Measurements from ENCODE around the gene TEKT2.
A peak's percentile ranks its signal among the peaks of the same experiment; 100 is the strongest.

Gene TEKT2

DNA sequence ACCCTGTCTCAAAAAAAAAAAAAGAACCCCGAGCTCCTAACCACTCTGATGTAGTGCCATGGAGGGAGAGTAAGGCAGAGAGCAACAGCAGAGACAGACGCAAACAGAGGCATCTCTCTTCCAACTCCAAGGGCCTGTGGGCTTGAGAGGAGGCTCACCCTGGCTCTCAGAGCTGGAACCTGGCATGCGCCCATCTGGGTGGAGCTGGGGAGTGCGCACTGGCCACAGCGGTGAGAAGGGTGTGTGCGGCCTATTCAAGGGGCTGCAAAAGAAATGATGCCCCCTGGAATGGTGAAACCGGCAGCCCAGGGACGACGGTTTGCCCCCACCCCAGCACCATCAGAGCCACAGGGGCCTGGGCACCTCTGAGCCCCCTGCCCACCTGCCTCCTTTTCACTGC is 23.5 kb downstream of the TEKT2 start:
- DNase-seq, result no peak

DNA sequence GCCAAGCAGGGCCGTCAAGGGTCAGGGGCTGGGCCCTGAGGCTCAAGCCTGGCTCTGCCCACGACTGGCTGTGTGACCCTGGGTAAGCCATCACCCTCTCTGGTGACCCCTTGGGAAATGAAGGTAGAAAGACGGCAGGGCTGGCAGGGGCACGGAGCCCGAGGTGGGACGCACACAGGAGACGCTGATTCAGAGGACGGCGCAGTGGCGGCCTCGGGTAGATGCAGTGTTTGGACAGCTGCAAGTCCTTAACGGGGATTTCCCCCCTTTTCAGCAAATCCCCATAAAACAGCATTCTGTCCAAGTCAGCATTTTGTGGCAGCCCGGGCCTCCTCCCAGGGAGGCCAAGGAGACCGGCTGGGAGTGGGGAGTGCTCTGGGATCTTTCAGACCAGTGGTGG is 24.4 kb downstream of the TEKT2 start:
- peak; percentile 75 for DNase-seq

GRCh38 chr1:36109041-36109679 is 25.3 kb downstream of the TEKT2 start:
- peak; percentile 87 for DNase-seq

DNA sequence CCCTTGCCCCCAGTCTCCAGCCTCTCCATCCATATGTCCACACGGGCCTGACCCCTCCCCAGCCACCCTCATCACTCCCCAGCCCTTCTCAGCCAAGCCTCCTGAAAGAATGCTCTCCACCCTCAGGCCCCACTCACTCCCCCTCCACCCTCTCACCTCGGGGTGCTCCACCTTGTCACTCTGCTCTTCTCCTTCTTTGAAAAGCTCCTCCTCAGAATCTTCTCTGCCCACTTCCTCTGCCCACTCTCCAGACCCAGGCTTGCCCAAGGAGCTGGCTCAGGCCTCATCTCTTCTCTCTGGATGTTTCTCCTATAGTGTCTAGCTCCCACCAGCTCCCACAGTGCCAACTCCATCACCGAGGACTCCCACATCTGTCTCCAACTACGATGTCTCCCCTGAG is 27.3 kb downstream of the TEKT2 start:
- no peak for DNase-seq

DNA sequence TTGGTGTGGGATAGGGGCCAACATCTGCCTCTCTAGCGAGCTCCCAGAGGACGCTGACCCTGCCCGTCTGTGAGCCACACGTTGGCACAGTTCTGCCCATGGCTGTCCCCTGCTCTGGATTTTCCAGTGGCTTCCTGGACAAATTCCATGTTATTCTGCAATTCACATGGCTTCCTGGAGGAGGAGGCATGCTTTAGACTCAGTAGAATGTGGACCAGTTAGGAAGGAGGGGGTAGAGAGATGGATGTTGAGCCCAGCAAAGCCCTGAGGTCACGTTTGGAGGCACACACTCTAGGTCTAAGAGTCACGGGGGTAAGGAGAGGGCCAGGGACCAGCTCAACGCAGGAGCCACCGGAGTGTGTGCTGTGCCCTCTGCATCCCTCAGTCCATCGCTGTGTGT is 28.9 kb downstream of the TEKT2 start:
- DNase-seq, result no peak

DNA sequence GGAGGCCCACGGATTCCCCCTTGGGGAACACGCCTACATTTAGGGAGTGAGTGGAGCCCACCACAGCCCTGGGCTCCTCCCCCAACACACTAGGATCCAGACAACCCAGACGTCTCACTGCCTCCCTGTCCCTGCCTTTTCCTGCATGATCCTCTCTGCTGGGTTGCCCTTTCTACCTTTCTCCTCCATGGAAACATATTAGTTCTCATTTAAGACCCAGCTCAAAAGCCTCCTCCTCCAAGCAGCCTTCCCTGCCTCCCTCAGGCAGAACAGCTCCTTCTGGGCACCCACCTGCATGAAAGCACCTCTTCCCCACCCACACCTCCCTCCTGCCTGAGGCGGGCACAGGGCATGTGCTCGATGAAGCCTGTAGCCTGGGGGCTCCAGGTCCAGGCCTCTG is 30.5 kb downstream of the TEKT2 start:
- DNase-seq, result no peak

GRCh38 chr1:36115200-36115669 is 31.3 kb downstream of the TEKT2 start:
- peak; percentile 83 for DNase-seq

DNA sequence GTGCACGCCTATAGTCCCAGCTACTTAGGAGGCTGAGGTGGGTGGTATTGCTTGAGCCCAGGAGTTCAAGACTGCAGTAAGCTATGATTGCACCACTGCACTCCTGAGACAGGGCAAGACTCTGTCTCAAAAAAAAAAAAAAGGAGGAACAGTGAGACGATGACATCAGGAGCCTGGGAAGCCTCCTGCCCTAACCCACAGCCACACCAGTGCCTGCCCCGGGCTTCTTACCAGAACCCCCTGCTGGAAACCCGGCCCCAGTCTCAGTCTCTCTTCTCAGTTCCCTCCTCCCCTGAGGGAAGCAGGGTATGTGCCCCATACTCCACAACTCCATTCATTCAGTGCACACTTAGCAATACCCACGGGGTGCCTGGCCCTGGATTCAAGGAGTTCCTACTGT is 32.0 kb downstream of the TEKT2 start:
- DNase-seq, result peak; percentile 51

DNA sequence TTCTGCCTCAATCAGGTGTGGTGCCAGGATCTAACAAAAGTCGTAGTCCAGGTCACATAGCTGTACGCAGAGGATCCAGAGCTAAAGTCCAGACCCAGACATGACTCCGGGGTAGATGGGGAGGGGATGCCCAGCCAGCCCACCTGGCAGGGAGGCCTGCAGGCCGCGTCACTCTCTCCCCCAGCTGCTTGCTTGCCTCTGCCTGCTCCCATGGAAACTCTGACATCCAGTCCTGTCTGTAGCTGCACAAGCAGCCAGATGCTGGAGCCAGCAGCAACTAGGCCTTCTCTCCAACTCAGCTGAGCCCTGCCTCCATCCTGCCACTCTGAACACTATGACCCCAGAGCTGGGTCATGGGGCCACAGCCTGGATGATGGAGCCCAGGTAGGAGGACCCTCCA is 33.0 kb downstream of the TEKT2 start:
- DNase-seq, result no peak

- no peak for DNase-seq
Measured at GRCh38 chr1:36118447-36119204, 34.7 kb downstream of the TEKT2 start.

DNA sequence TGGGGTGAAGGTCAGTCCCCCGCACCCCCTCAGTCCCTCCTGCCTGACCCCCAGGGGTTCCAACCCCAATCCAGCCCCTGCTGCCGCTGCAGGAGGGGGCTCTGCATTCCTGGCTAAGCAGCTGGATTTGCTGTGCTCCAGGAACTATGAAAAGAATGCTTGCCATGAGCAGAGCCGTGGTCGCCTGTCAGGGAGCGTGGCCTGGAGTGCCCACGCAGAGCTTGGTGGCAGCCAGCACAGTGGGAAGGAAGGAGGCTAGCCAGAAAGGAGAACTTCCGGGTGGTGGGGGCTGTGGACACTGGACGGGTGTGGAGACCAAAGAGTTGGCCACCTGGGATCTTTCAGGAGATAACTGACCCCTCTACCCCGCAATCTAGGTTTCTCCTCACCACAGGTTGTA is 35.6 kb downstream of the TEKT2 start:
- DNase-seq, result peak; percentile 26

DNA sequence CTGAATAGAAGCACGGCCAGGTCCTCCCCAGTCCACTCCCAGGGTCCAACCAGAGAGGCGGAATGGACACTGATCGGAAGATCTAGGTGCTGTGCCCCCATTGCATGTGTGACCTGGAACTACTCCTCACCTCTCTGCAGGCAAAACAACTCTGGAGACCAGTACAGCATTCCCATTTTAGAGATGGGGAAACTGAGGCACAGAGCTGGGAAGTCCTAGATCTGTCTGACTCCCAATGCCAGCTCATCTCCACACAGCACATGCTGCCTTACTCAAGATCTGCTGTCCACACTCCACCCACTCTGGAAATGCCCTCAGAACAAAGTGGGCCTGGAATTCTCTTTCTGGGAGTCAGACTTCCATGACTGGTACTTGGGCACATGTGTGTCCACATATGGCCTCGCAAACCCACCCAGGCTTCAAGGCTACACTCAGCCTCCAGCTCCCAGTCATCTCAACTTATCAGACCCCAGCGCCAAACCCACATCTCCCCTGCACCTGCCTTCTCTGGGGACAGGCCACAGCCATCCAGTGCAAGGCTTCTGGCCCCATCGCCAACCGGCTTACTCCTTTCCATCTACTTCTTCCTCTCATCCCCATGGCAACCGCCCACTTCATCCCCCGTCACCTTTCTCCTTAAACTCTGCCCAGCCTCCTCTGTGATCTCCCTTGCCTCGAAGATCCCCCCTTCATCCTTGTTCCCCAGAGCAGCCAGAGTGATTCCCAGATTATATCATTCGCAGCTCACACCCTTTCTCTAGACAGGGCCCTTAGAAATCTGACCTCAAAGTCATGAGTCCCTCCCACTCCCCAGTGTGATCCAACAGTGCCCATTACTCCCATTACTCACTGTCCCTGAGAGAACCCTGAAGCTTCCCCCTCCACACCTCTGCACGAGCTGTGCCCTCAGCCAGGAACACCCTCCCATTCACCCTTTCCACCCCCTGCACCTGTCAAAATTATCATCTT is 38.5 kb downstream of the TEKT2 start:
- no peak for DNase-seq

- DNase-seq, result peak; percentile 40
Measured at GRCh38 chr1:36123356-36123755, 39.5 kb downstream of the TEKT2 start.

GRCh38 chr1:36124404-36125128 is 40.7 kb downstream of the TEKT2 start:
- DNase-seq, result no peak

DNA sequence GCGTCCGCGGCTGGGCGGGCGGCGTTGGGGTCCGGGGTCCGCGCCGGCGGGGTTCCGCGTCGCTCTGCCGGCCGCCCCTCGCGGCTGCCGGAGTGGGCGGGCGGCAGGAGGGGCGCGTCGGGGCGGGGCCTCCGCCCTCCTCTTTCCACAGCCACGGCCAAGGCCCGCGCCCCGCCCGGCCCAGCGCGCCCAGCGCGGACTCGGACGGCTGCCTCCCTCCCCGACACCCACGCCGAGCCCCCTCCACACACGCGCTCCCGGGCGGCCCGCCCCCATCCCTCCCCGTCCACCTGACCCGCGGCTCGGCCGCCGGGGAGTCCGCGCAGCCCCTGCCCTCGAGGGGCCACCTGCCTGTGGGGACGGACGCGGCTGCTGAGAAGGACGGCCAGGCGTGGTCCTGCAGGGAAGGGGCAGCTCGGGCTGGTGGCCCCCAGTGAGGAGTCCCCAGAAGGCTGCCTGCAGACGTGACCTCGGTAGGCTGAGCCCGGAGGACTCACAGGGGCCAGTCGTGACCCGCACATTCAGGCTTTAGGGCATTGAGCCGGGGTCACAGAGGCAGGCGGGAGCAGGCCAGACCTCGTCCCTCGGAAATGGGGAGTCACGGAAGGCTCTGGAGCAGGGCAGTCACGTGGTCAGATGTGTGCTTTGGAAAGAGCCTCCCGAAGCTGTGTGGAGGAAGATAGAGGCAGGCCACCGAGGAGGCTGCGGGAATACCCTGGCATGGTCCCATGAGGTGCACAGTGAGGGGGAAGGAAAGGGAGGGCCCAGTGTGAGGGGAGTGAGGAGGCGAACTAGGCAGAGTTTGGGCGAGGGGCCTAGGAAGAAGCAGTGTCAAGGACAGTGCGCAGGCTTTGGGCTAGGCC is 41.5 kb downstream of the TEKT2 start, which contains the start of gene COL8A2:
COL8A2 (minus strand) TSS at position 94 of the 863 bp plus-strand sequence. CDS start 24,980 bp downstream, outside the sequence.
- DNase-seq, result no peak

GRCh38 chr1:36126005-36126716 is 42.3 kb downstream of the TEKT2 start:
- no peak for DNase-seq

DNA sequence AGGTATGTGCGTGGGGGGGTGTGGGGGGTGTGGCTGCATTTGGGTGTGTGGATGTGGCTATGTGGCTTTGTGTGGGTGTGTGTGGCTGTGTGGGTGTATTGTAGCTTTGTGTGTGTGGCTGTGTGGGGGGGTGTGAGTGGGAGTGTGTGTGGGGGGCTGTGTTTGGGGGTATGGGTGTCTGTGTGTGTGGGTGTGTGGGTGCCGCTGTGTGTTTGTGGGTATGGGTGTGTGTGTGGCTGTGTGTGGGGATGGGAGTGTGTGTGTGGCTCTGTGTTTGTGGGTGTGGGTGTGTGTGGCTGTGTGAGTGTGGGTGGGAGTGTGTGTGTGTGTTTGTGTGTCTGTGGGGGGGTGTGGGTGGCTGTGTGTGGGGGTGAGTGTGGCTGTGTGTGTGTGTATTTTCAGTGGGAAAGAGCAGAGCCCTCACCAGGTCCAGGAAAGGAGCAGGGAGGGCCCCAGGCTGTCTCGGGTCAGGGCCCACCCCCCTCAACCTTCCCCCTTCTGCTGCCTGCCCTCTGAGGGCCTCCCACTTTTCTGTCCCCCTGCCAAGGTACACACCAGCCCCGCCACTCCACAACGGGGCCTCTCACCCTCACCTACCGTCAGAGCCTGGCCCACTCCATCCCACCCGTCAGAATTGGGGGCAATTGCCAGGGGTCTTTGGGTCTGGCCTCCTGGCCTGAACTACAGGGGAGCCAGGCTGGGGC is 43.1 kb downstream of the TEKT2 start:
- DNase-seq, result no peak

- peak; percentile 67 for DNase-seq
Measured at GRCh38 chr1:36128126-36128904, 44.4 kb downstream of the TEKT2 start.

DNA sequence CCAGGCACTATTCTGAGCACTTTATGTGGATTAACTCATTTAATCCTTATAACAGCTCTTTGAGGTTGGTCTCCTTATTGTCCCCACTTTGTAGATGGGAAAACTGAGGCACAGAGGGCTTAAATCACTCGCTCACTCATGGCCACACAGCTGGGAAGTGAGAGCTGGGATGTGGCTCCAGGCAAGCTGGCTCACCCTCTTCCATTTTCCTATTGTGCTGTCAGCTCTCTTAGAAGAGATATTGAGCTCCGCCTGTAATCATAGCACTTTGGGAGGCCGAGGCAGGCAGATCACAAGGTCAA is 45.0 kb downstream of the TEKT2 start:
- DNase-seq, result no peak

GRCh38 chr1:36132029-36132428 is 48.1 kb downstream of the TEKT2 start:
- DNase-seq, result no peak
